Measurements from ENCODE around the gene SH3GLB1. TPM values are rescaled to one million over a fixed set of nuclear protein-coding genes. Genes with fewer than 3 reads are reported as not detected.

SH3GLB1 gene
- total RNA-seq, 3 donors from 2014 or later: 50.5 to 93.8 (median 63.8) TPM

DNA sequence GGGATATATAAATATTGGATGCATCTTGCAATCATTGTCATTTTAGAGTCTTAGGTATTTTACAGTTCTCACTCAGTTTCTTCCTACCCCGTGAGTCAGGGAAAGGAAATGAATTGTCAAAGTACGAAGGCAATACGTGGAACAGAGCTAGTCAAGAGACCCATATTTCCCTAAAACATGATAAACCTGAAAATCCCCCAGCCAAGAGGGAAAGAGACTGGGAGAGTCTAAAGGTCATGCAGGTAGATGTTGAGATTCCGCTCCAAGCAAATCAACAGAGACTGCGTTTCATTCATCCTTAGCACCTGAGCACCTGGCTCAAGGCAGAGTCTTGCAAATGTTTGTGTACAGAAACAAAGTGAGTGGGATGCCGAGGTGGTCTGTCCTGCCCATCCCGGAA, 58.0 kb downstream of the SH3GLB1 start:
- no peak for DNase-seq (ENCODE audit: low spot score in 2 of 2)
- Histone ChIP-seq H3K27me3 (no peaks in the 10 kb centered on the region), H3K36me3 (no peaks in the 10 kb centered on the region), H3K4me3 (no peak overlapping the region), H3K9me3 (no peaks in the 10 kb centered on the region), H3K4me1 (peaks cover 0 to 4% of the 10 kb centered on the region in 2 donors), H3K27ac (no peak overlapping the region)
- intact Hi-C loops (cut with DNase I; ENCODE audit: low total_unique reads): no loop called here
- TF ChIP-seq POLR2A (IDR thresholded peaks at IDR 0.05) (no peak), POLR2AphosphoS5 (IDR thresholded peaks at IDR 0.05) (no peak)
- TF ChIP-seq, protein P1, sequence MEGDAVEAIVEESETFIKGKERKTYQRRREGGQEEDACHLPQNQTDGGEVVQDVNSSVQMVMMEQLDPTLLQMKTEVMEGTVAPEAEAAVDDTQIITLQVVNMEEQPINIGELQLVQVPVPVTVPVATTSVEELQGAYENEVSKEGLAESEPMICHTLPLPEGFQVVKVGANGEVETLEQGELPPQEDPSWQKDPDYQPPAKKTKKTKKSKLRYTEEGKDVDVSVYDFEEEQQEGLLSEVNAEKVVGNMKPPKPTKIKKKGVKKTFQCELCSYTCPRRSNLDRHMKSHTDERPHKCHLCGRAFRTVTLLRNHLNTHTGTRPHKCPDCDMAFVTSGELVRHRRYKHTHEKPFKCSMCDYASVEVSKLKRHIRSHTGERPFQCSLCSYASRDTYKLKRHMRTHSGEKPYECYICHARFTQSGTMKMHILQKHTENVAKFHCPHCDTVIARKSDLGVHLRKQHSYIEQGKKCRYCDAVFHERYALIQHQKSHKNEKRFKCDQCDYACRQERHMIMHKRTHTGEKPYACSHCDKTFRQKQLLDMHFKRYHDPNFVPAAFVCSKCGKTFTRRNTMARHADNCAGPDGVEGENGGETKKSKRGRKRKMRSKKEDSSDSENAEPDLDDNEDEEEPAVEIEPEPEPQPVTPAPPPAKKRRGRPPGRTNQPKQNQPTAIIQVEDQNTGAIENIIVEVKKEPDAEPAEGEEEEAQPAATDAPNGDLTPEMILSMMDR (IDR thresholded peaks at IDR 0.05): no peak

GRCh38 chr1:86764523-86764922, 60.1 kb downstream of the SH3GLB1 start:
- Histone ChIP-seq H3K27me3 (no peaks in the 10 kb centered on the region), H3K27ac (no peak overlapping the region), H3K4me1 (no peaks in the 10 kb centered on the region), H3K9me3 (no peaks in the 10 kb centered on the region), H3K4me3 (no peak overlapping the region), H3K36me3 (no peaks in the 10 kb centered on the region)
- no peak for DNase-seq (ENCODE audit: low spot score in 2 of 2)
- intact Hi-C loops (cut with DNase I; ENCODE audit: low total_unique reads): no loop called here
- TF ChIP-seq POLR2AphosphoS5 (IDR thresholded peaks at IDR 0.05): no peak
- TF ChIP-seq, protein P1 (IDR thresholded peaks at IDR 0.05): no peak
- TF ChIP-seq POLR2A (IDR thresholded peaks at IDR 0.05): no peak

DNA sequence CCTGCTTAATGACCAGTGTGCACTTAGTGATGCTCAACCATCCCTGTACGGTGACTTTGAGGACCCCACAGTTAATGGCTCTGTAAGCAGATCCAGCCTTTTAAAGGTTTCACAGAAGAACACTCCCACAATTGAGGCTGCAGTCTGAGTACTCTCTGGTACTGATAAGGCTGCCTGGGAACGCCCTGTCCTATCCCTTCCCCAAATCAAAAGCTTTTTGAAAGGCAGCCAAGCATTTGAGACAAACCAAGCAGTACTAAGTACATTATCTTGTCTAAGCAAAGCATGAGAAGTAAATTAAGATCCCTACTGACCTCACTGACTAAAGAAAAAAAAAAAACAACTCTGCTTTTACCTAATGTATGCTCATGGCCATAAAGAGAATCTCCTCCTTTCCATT, 60.7 kb downstream of the SH3GLB1 start:
- intact Hi-C loops (cut with DNase I; ENCODE audit: low total_unique reads): no loop called here
- Histone ChIP-seq H3K36me3 (no peaks in the 10 kb centered on the region), H3K27me3 (no peaks in the 10 kb centered on the region), H3K4me1 (no peaks in the 10 kb centered on the region), H3K27ac (no peak overlapping the region), H3K9me3 (no peaks in the 10 kb centered on the region), H3K4me3 (no peak overlapping the region)
- TF ChIP-seq POLR2AphosphoS5 (IDR thresholded peaks at IDR 0.05) (no peak), POLR2A (IDR thresholded peaks at IDR 0.05) (no peak)
- TF ChIP-seq, protein P1 (IDR thresholded peaks at IDR 0.05): no peak
- DNase-seq (ENCODE audit: low spot score in 2 of 2): no peak

GRCh38 chr1:86765674-86766073, 61.3 kb downstream of the SH3GLB1 start:
- TF ChIP-seq POLR2AphosphoS5 (IDR thresholded peaks at IDR 0.05) (no peak), POLR2A (IDR thresholded peaks at IDR 0.05) (no peak)
- TF ChIP-seq, protein P1 (IDR thresholded peaks at IDR 0.05): no peak
- Histone ChIP-seq H3K4me1 (no peaks in the 10 kb centered on the region), H3K27me3 (no peaks in the 10 kb centered on the region), H3K36me3 (no peaks in the 10 kb centered on the region), H3K27ac (no peak overlapping the region), H3K9me3 (no peaks in the 10 kb centered on the region), H3K4me3 (no peak overlapping the region)
- no peak for DNase-seq (ENCODE audit: low spot score in 2 of 2)
- intact Hi-C loops (cut with DNase I; ENCODE audit: low total_unique reads): no loop called here

- no peak for DNase-seq (ENCODE audit: low spot score in 2 of 2)
- Histone ChIP-seq H3K4me1 (no peaks in the 10 kb centered on the region), H3K27ac (no peak overlapping the region), H3K36me3 (no peaks in the 10 kb centered on the region), H3K27me3 (no peaks in the 10 kb centered on the region), H3K4me3 (no peak overlapping the region), H3K9me3 (no peaks in the 10 kb centered on the region)
- TF ChIP-seq POLR2AphosphoS5 (IDR thresholded peaks at IDR 0.05) (no peak), POLR2A (IDR thresholded peaks at IDR 0.05) (no peak)
- TF ChIP-seq, protein P1 (IDR thresholded peaks at IDR 0.05): no peak
- intact Hi-C loops (cut with DNase I; ENCODE audit: low total_unique reads): no loop called here
These were observed 64.2 kb downstream of the SH3GLB1 start for GRCh38 chr1:86768554-86768953.
